ENCODE results near the gene CAMKMT.

Gene CAMKMT

DNA sequence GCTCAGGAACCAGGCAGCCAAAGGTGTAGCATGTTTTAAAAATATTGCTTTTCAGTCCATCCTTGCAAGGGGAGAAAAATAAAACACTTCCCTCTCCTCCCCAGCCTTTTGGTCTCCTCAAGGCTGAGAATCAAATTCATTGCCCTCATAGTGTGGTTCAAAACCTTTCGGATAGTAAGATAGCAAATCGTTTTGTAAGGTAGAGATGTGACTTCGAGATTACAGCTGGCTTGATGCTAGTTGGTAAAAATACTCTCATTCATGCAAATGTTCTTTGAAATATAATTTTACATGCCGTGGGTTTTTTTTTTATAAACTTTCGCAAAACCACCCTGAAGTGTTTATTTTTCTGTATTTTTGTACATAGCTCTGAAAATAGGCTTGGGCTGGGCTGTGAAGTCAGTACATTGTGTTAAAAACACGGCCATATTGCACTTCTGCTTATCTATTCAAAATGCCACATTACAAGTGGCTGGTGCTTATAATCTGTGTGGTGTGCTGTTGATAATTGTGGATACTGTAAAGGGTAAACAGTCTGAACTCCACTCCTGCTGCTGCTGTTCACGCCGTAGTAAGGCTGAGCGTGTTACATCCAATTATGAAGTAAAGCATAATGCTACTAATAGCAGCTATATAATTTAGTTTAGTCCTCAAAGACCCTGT lies 407.7 kb downstream of the CAMKMT start:
- peaks cover 27% of the 10 kb centered on the region for H3K4me1 ChIP-seq (ENCODE audit: control insufficient read depth, insufficient read depth, low read length)
- H3K9me3 ChIP-seq (ENCODE audit: control insufficient read depth, low read length), result no peaks in the 10 kb centered on the region
- 78 to 83% methylated on average over 4 to 9 of the region's 9 CpGs for WGBS, 2 experiments
- H3K4me3 ChIP-seq (ENCODE audit: insufficient read depth, low read depth, low read length), result no peak overlapping the region
- no peaks in the 10 kb centered on the region for H3K36me3 ChIP-seq (ENCODE audit: control insufficient read depth, insufficient read depth, low read length)
- peaks cover 97% of the 10 kb centered on the region for H3K27me3 ChIP-seq (ENCODE audit: control insufficient read depth, insufficient read depth, low read length, poor library complexity, severe bottlenecking)
- no peak overlapping the region for H3K27ac ChIP-seq (ENCODE audit: insufficient read depth, low read depth, low read length, poor library complexity, severe bottlenecking)

DNA sequence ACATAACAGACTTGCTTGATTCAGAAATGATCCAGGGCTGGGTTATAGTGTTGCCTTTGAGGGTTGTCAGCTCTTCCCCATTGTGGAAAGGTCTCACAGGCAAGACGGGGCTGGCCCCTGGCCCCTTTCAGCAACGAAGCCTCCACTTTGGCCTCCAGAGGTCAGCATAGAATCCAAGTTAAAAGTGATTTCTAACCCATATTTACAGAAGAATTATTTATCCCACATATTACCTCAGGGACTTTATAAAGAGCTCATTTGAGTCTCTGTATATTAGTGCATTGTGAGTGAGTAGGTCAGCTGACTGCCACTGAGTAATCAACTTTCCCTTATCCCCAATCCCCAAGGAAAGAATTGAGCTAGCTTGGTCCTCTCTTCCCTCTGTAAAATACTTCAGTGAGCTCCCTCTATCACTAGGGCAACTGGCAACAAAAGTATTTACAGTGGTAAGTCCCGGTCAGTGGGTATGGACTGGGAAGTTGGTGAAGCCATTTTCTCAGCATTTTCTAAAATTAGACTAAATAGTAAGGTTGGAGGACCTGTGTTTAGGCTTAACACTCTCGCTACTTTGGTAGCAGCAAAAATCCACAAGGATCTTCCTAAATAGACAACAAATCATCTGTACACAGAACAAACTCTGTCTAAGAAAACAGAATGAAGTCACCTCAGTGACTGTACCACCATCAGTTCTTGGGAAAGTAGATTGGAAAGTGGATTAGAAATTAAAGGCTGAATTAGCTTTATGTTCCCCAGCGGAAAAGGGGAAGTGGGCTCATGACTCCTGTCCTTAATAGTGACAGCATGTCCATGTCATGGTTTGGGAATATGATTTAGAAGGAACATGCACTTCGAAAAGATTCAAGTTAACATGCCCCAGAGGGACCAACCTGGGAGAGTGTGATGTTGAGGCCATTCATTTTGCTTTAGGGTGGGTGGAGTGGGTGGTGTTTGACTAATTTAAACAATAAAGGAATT lies 408.8 kb downstream of the CAMKMT start:
- Histone ChIP-seq H3K4me3 (ENCODE audit: insufficient read depth, low read depth, low read length) (no peak overlapping the region), H3K36me3 (ENCODE audit: control insufficient read depth, insufficient read depth, low read length) (no peaks in the 10 kb centered on the region), H3K4me1 (ENCODE audit: control insufficient read depth, insufficient read depth, low read length) (peaks cover 31% of the 10 kb centered on the region), H3K27ac (ENCODE audit: insufficient read depth, low read depth, low read length, poor library complexity, severe bottlenecking) (no peak overlapping the region), H3K9me3 (ENCODE audit: control insufficient read depth, low read length) (no peaks in the 10 kb centered on the region), H3K27me3 (ENCODE audit: control insufficient read depth, insufficient read depth, low read length, poor library complexity, severe bottlenecking) (peaks cover 98% of the 10 kb centered on the region)
- WGBS, 2 experiments, result 61 to 65% methylated on average over 6 of the region's 6 CpGs

DNA sequence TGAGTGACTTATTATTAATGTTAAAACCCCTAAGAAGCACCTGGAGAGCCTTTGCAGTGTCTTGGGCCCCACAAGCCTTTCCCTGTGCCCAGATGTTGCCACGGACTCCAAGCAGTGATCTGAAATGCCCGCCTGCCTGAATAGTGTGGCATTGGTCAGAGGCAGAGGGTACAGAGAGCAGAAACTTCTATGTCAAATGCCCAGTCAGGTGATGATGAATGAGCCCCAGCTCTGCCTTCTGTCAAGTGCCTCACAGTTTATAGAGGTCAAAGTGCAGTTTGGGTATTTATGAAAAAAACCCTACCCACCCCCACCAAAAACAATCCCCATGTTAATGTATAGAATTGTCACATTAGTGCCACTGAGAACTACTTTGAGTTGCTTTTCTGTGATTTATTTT lies 409.8 kb downstream of the CAMKMT start:
- Histone ChIP-seq H3K4me1 (ENCODE audit: control insufficient read depth, insufficient read depth, low read length) (peaks cover 31% of the 10 kb centered on the region), H3K27ac (ENCODE audit: insufficient read depth, low read depth, low read length, poor library complexity, severe bottlenecking) (no peak overlapping the region), H3K9me3 (ENCODE audit: control insufficient read depth, low read length) (no peaks in the 10 kb centered on the region), H3K36me3 (ENCODE audit: control insufficient read depth, insufficient read depth, low read length) (no peaks in the 10 kb centered on the region), H3K27me3 (ENCODE audit: control insufficient read depth, insufficient read depth, low read length, poor library complexity, severe bottlenecking) (peaks cover 98% of the 10 kb centered on the region), H3K4me3 (ENCODE audit: insufficient read depth, low read depth, low read length) (no peak overlapping the region)
- WGBS, 2 experiments, result 82% methylated on average over 2 of the region's 2 CpGs

DNA sequence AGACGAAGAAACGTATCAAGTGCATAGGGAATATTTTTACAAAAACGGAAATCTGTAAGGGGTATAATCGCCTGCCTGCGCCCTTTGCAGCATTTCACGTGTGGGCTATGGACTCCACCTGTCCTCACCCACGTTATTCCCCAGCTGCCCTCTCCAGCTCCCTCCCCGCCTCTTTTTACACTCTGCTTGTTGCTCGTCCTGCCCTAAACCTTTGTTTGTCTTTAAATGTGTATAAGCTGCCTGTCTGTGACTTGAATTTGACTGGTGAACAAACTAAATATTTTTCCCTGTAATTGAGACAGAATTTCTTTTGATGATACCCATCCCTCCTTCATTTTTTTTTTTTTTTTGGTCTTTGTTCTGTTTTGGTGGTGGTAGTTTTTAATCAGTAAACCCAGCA lies 410.4 kb downstream of the CAMKMT start:
- Histone ChIP-seq H3K9me3 (ENCODE audit: control insufficient read depth, low read length) (no peaks in the 10 kb centered on the region), H3K36me3 (ENCODE audit: control insufficient read depth, insufficient read depth, low read length) (no peaks in the 10 kb centered on the region), H3K4me1 (ENCODE audit: control insufficient read depth, insufficient read depth, low read length) (peaks cover 36% of the 10 kb centered on the region), H3K27ac (ENCODE audit: insufficient read depth, low read depth, low read length, poor library complexity, severe bottlenecking) (no peak overlapping the region), H3K27me3 (ENCODE audit: control insufficient read depth, insufficient read depth, low read length, poor library complexity, severe bottlenecking) (peaks cover 98% of the 10 kb centered on the region), H3K4me3 (ENCODE audit: insufficient read depth, low read depth, low read length) (no peak overlapping the region)
- WGBS, 2 experiments, result 54 to 60% methylated on average over 8 to 9 of the region's 9 CpGs

DNA sequence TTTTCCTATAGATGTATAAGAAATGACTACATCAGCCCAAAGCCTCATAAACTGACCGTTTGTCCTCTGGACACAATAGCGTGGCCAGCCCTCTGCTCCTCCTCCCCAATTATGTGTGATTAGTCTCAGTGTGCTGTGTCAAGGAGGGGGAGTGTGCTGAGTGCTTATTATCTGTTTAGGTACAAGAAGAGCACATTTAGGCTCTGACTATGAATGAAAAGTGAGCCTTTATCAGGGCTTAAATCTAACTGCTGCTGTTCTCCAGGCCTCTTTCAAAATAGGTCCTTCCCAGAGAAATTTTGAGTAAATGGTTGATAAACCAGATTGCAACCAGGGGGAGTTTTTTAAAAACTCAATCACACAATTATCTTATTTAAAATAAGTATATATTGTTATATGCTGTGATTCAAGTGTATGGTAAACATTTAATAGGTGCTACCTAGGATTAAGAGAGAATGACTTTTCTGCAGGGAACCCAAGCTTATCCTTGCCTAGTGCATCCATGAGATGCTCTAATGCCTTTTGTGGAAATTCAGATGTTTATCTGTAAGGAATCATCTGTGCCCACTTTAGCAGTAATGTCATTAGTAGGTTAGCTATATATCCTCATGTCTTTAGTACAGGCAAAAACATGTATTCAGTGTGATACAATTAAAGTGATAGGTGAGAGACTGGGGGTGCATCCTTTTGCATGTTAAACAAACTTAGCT lies 411.1 kb downstream of the CAMKMT start:
- Histone ChIP-seq H3K4me1 (ENCODE audit: control insufficient read depth, insufficient read depth, low read length) (peaks cover 41% of the 10 kb centered on the region), H3K27me3 (ENCODE audit: control insufficient read depth, insufficient read depth, low read length, poor library complexity, severe bottlenecking) (peaks cover 98% of the 10 kb centered on the region), H3K4me3 (ENCODE audit: insufficient read depth, low read depth, low read length) (no peak overlapping the region), H3K36me3 (ENCODE audit: control insufficient read depth, insufficient read depth, low read length) (no peaks in the 10 kb centered on the region), H3K9me3 (ENCODE audit: control insufficient read depth, low read length) (no peaks in the 10 kb centered on the region), H3K27ac (ENCODE audit: insufficient read depth, low read depth, low read length, poor library complexity, severe bottlenecking) (no peak overlapping the region)
- WGBS, 2 experiments, result 7 to 10% methylated on average over 2 of the region's 2 CpGs

DNA sequence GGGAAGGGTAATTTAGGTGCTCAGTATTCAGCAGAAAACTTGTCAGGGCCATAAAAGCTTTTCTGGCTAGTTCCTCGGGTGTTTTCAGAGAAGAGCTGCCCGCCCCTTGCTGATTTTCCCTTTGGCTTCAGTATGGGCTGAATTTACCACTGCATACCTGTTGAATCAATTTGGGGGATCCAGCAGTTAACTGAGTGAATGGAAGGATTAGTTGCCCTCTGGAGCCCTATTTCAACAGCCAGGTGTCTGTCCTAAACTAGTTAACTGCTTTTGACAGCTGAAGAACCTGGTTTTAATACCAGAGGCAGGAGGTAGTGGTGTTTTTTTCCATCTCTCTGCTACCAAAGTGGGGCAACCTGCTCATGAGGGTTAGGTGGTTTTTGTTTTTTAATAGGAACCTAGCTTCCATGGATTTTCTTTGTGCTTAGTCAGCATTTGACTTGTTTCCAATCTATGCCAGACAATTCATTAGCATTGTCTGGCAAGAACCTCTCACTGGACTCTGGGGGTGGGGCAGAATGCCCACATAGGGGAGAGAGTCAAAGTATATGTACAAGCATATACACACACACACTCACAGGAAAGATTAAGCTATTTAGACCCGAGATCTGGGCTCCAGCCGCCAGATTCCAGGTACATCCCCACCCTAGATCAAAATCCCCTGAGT lies 413.2 kb downstream of the CAMKMT start:
- H3K4me1 ChIP-seq (ENCODE audit: control insufficient read depth, insufficient read depth, low read length), result peaks cover 48% of the 10 kb centered on the region
- H3K36me3 ChIP-seq (ENCODE audit: control insufficient read depth, insufficient read depth, low read length), result no peaks in the 10 kb centered on the region
- 47 to 66% methylated on average over 3 to 4 of the region's 4 CpGs for WGBS, 2 experiments
- no peak overlapping the region for H3K4me3 ChIP-seq (ENCODE audit: insufficient read depth, low read depth, low read length)
- no peak overlapping the region for H3K27ac ChIP-seq (ENCODE audit: insufficient read depth, low read depth, low read length, poor library complexity, severe bottlenecking)
- H3K27me3 ChIP-seq (ENCODE audit: control insufficient read depth, insufficient read depth, low read length, poor library complexity, severe bottlenecking), result peaks cover 98% of the 10 kb centered on the region
- no peaks in the 10 kb centered on the region for H3K9me3 ChIP-seq (ENCODE audit: control insufficient read depth, low read length)

DNA sequence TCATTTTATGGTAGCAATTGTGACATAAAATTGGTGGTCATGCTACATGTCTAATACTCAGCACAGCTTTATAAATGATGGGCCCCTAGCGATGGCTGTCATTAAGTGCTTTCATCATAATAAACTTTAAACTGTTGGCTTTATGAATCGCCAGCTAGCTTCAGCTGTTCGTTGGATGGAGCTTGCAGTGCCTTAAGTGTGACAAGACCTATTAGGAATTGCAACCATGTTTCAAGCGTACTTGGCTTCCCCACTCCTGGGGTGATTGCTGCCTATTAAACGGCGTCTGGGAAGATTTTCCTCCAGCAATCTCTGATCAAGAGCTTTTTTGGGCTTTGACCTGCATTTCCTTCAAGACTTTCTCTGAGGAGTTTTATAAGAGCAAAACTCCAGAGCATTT lies 415.3 kb downstream of the CAMKMT start:
- Histone ChIP-seq H3K27ac (ENCODE audit: insufficient read depth, low read depth, low read length, poor library complexity, severe bottlenecking) (no peak overlapping the region), H3K4me1 (ENCODE audit: control insufficient read depth, insufficient read depth, low read length) (peaks cover 40% of the 10 kb centered on the region), H3K27me3 (ENCODE audit: control insufficient read depth, insufficient read depth, low read length, poor library complexity, severe bottlenecking) (peaks cover 95% of the 10 kb centered on the region), H3K36me3 (ENCODE audit: control insufficient read depth, insufficient read depth, low read length) (no peaks in the 10 kb centered on the region), H3K9me3 (ENCODE audit: control insufficient read depth, low read length) (no peaks in the 10 kb centered on the region), H3K4me3 (ENCODE audit: insufficient read depth, low read depth, low read length) (no peak overlapping the region)
- 57 to 59% methylated on average over 6 of the region's 6 CpGs for WGBS, 2 experiments

DNA sequence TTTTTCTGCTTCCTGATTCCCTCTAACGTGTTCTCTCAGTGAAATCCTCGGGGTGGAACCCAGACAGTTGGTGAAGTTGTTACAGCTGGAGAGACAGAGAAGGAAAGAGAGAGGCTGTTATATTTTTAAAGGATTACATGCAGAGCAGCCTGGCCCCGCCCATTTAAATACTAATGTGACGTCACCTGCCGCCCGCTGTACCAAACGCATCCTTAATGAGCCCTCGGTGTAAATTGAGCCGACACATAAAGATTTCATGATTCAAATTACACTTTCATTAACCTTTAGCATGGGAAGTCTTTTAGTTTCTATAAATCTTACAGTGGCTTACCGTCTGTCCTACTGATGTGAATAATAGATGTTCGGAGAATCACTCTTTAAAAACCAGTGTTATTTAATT lies 415.8 kb downstream of the CAMKMT start:
- WGBS, 2 experiments, result 5 to 18% methylated on average over 9 to 11 of the region's 11 CpGs
- peaks cover 90% of the 10 kb centered on the region for H3K27me3 ChIP-seq (ENCODE audit: control insufficient read depth, insufficient read depth, low read length, poor library complexity, severe bottlenecking)
- H3K4me3 ChIP-seq (ENCODE audit: insufficient read depth, low read depth, low read length), result no peak overlapping the region
- no peaks in the 10 kb centered on the region for H3K36me3 ChIP-seq (ENCODE audit: control insufficient read depth, insufficient read depth, low read length)
- H3K27ac ChIP-seq (ENCODE audit: insufficient read depth, low read depth, low read length, poor library complexity, severe bottlenecking), result no peak overlapping the region
- H3K9me3 ChIP-seq (ENCODE audit: control insufficient read depth, low read length), result peaks cover 2% of the 10 kb centered on the region
- peaks cover 35% of the 10 kb centered on the region for H3K4me1 ChIP-seq (ENCODE audit: control insufficient read depth, insufficient read depth, low read length)

DNA sequence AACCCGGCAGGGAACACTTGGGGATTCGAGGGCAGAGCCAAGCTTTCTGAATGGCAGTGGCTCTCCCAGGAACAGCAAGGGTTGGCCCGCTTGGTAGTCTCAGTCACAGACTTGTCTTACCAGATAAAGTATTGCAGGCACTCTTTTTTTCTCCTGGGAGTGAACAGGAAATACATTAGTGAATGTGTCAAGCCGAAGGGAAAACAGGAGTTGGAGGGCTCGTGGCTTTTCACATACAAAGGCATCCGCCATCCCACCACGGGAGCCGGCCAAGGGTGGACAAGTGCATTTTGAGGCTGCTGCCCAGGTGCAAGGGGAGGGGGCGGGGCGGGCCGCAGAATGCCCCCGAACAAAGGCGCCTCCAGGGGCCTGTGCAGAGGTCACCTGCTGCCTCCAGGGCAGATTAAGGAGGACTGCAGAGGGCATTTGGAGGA lies 416.5 kb downstream of the CAMKMT start:
- peaks cover 30% of the 10 kb centered on the region for H3K4me1 ChIP-seq (ENCODE audit: control insufficient read depth, insufficient read depth, low read length)
- H3K27me3 ChIP-seq (ENCODE audit: control insufficient read depth, insufficient read depth, low read length, poor library complexity, severe bottlenecking), result peaks cover 84% of the 10 kb centered on the region
- peaks cover 3% of the 10 kb centered on the region for H3K9me3 ChIP-seq (ENCODE audit: control insufficient read depth, low read length)
- H3K36me3 ChIP-seq (ENCODE audit: control insufficient read depth, insufficient read depth, low read length), result no peaks in the 10 kb centered on the region
- no peak overlapping the region for H3K27ac ChIP-seq (ENCODE audit: insufficient read depth, low read depth, low read length, poor library complexity, severe bottlenecking)
- 3% methylated on average over 13 of the region's 13 CpGs for WGBS, 2 experiments
- H3K4me3 ChIP-seq (ENCODE audit: insufficient read depth, low read depth, low read length), result no peak overlapping the region

Measured in ectodermal cell (in vitro differentiated cells).